GM18517 (cell line): ENCODE results near the gene RANBP10.

Experiments used
- ATAC-seq: cut with Tn5 transposase; IDR thresholded peaks from one replicate; pipeline ENCODE4 v1.9.1; 2021; ENCODE audit warnings: mild to moderate bottlenecking, moderate library complexity; ENCODE audit not compliant: unreplicated experiment

The RANBP10 gene

DNA sequence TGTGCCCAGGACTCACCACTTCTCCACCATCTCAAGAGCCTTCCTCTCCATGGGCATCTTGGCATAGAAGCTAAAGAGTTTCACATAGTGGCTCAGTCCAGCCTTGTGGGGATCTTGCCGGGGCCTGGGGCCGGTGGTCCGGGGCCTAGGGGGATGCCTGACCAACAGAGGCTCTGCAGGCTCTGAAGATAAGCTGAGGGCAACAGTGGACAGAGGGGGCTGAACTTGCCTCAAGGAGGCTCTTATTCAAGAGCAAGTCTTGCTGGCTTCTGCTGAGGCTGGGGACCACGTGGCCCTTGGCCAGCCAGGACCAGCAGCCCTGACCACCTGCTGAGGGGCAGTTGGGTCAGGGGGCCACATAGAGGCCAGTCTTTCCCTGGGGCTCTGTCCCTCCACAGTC, 22.3 kb upstream of the RANBP10 start:
- ATAC-seq: no peak

DNA sequence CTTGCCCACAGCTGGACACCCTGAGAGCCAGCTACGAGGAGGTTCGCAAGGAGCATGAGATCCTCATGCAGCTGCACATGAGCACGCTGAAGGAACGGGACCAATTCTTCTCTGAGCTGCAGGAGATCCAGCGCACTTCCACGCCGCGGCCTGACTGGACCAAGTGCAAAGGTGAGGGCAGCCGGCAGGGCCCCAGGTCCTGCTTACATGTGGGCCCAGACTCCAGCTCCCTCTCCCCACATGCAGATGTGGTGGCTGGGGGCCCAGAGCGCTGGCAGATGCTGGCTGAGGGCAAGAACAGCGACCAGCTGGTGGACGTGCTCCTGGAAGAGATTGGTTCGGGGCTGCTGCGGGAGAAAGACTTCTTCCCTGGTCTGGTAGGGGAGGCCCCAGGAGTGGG, 19.5 kb upstream of the RANBP10 start:
- no peak for ATAC-seq

DNA sequence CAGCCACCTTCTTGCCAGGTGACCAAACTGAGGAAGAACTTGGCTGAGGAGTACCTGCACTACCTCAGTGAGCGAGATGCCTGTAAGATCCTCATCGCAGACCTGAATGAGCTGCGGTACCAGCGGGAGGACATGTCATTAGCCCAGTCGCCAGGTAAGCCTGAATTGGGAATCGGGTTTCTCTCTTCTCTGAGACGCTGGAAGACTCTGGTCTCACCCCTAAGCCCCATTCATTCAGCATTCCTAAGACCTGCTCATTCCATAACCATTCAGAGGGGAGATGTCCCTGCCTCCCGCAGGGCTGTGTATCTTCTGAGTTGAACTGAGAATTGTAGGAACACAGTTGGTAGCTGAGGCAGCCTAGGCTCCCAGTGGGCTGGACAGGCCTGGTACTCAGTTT, 18.8 kb upstream of the RANBP10 start:
- ATAC-seq: no peak

DNA sequence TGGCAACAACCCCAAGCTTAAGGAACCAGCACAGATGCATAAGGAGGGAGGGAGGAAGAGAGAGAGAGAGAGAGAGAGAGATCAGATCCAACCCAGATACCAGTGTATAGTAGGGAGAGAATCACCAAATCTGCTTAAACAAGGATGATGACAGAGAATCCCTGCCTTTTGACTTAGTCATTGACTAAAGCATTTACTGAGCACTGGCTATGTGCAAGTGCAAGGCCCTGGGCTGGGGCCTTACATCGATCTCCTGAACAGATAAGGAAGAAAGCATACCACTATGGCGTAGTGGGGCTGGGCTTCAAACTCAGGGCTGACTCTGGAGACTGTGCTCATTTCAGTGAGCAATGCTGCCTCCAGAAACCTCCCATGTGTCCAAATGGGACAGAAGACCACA, 16.2 kb upstream of the RANBP10 start:
- no peak for ATAC-seq

DNA sequence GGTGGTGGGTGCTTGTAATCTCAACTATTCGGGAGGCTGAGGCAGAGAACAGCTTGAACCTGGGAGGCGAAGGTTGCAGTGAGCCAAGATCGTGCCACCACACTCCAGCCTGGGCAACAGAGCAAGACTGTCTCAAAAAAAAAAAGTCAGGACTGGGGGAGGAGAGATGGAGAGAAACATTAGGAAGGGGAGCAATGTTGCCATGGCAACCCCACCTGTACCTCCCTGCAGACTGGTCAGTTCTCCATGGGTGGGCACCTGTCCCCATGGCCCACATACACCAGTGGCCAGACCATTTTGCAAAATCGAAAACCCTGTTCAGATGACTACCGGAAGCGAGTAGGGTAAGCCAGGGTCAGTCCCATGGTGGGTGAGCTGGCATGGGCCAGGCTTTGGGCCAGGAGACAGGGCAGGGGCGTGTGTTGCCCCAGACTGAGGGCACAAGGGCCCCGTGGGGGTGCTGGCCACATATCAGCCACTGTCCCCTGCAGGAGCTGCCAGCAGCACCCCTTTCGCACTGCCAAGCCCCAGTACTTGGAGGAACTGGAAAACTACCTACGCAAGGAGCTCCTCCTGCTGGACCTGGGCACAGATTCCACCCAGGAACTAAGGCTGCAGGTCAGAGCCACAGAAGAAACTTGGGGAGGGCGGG, 14.4 kb upstream of the RANBP10 start:
- ATAC-seq: no peak

DNA sequence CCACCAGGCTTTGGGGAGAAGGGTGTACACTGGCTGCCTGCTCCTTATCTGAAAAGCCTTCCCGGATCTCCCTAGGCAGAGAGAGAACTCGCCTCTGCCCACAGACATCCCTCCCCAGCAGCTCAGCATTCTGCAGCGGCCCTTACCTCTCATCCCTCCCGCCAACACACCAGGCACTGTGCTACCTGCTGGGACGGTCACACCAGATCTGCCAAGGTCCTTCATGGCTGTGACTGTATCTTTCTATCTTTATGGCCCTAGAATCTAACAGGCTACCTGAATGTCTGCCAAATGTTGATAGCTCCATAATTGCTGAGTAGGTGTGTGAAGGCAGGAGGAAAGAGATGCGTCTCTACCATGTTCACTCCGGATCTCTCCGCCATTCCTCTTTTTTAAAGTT, 8.2 kb upstream of the RANBP10 start:
- no peak for ATAC-seq

DNA sequence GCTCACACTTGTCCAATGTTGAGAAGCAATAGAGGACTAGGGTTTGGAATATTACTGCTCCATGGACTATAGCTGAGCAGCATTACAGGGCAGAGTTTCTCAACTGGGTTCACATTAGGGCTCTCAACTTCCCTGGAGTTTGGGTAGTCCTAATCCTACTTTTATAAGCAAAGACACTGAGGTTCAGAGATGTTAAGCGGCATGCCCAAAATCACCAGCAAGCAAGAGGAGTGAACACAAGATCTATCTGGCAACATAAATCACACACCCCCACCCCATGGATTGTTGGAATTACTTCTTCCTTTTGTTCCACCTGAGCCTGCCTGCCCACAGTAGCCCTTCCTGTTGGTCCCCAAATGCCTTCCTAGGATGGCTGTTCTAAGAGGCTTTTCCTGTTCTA, 5.5 kb upstream of the RANBP10 start:
- no peak for ATAC-seq

DNA sequence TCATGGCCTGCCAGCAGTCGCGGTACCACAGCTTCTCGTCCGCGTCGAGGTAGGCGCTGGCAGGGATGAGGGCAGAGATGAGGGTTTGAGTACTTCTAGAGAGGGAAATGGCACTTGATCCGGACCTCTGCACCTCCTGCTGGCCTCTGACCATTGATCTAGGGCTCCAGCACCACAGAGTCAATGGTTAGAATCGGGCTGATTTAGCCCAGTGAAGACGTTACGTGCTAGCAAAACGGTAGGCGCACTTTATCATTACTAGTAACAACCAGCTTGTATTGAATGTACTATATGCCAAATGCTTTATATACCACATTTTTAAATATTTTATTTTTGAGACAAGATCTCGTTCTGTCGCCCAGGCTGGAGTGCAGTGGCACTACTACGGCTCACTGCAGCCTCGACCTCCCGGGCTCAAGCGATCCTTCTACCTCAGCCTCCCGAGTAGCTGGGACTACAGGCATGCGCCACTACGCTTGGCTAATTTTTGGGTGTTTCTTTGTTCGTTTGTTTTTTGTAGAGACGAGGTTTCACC, 855 bp upstream of the RANBP10 start:
- peak; percentile 4 for ATAC-seq

DNA sequence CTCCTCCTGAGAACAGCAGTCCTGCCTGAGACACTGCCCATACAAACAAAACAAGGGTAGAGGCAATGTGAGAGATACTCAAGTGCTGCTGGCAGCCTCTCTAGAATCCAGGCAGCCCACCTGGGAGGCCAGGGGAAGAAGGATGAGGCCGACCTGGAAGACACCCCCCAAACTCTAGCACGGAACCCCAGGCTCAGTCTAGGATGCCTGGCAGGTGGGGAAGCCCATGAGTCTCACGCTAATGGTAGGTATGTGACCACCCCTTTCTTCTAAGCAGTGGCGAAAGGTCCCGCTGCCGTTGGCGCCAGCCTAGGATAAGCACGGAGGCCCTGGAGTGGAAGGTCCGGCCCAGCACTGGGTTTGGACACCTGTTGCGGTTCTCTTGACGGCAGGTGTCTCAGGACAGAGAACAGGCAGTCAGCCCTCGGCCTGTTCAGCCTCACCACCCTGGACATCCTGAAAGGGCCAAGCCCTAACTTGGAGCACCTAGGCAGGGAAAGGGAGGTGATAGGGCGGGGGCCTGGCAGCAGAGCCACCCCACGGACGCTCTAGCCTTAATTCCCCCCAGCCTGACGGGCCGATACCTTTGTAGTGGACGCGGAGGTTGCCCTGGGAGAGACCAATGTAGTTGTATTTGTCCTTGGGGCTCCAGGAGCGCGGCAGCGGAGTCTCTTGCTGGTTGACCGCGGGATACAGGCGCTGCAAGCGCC, 487 bp downstream of the RANBP10 start:
- ATAC-seq: no peak

DNA sequence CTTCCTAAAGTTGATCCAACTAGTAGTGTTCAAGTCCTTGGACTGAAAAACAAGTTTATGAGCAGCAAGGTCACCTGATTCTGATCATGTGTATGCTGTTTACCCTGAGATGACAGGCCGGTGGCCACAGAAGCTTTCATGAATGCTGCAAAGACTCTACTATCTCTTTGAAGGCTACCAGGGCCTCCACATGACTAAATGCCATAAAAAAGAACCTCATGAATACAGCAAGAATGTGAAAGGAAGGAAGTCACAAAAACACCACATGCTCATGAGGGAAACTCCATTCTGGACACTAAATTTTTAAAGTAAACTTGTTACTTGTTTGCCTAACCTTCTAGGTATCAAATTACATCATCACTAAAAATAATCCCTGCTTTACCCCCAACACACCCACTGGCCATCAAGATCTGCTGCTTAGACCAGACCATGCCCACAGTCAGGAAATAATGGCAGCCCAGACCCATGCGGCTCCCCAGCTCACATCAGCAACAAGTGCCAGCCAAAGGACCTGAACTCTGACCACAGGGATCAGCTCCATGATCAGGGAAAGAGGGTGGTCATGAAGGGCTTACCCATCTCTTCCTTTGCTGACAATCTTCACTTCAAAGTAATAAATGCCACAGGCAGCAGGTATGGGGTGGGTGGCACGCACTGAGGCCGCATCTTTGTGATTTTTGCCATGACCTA, 1.4 kb downstream of the RANBP10 start:
- no peak for ATAC-seq

DNA sequence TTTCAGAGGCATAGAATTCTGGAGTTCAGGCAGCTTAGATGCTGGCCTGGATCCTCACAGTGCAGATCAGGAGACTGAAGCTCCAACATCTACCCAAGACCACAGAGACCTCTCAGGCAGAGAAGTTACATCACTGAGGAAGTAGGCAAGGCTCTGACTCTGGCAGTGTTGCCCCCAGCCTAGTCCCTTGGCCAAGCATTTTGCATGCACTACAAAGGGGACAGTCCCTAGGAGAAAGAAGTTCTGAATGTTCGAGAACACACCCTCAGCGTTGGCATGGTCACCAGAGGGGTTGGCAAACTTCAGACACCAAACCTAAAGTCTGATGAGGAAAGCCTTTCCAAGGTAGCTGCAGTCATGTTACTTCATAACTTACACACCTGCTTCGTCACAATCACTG, 2.5 kb downstream of the RANBP10 start:
- no peak for ATAC-seq

DNA sequence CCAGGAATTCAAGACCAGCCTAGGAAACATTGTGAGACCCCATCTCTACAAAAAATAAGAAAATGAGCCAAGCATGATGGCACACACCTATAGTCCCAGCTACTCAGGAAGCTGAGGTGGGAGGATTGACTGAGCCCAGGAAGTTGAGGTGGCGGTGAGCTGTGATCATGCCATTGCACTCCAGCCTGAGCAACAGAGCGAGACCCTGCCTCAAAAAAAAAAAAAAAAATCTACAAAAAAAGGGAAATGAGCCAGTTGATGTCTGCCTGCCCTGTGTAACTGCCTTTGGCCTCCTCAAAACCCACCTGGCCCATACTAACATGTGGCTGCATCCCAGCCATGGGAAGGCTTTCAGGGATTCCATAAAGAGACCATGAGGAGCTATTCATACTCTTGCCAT, 4.5 kb downstream of the RANBP10 start:
- ATAC-seq: no peak

DNA sequence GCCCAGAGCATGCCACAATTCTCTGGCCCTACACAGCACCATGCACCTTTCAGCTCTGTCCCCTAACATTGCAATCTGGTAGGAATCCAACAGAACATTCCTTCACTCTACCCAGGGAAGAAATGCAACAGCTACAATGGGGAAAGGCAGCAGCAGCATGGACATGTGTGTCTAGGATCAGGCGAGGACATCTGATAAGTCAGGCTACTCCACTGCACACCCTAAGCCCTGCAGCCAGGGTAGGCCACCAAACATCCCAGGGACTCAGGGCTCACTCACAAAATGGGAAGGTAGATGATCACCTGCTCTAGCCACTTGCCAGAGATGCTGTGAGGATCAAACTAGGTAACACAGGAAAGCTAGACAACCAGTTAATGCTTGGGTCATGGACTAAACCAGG, 5.1 kb downstream of the RANBP10 start:
- no peak for ATAC-seq

DNA sequence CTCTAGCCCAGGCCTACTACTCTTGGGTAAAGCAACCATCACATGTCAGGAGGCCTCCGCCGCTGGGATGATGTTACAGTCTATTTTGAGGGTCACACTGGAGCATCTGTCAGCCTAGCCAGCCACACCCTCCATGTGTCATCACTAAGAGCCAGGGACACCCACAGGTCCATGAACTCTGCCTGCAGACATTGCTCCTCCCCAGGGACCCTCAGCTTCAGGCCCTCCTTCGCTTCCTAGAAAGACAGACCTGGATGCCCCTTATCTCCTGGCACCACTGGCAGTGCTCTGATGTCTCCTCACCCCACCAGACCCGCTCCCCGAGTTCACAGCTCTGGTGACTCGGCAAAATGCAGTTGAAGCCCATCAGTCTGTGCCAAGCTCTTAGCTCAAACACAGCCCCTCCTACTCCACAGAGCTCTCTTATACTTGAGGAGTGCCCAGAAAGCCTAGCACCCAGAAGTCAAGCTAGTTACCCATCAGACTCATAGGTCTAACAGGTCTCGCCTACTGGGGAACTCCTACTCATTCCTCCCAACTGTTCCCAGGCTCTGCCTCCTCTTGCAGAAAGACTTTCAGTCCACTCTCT, 5.9 kb downstream of the RANBP10 start:
- ATAC-seq: no peak

DNA sequence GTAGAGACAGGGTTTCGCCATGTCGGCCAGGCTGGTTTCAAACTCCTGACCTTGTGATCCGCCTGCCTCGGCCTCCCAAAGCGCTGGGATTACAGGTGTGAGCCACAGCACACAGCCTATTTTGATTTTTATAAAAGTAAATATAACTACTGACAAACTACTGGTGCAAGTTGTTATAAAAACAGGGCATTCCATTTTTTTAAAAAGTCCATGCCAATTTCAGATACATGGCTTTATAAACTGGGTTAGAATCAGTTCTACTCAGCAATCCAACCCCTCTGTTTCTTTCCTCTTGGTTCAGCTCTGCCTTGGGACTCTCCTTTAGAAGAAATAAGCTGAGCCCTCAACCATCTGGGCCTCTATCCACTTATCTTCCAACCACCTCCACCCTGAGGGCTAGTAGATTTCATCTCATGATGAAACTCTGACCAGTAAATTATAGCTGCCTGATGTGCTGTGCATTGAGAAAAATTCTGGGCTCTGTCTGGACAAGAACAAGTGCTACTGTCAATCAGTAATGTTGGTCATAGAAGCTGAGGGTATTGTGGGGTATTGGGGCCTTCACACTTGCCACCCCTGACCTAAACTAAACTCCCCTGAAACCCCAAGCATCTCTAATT, 10.2 kb downstream of the RANBP10 start:
- ATAC-seq: no peak

DNA sequence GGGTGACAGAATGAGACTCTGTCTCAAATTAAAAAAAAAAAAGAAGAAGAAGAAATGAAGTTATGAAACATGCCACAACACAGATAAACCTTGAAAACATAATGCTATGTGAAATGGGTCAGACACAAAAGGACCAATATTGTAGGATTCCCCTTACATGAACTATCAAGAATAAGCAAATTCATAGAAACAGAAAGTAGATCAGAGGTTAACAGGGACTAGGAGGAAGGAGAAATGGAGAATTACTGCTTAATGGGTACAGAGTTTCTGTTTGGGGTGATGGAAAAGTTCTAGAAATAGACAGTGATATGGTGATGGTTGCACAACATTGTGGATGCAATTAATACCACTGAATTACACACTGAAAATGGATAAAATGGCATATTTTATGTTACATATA, 16.3 kb downstream of the RANBP10 start:
- ATAC-seq: no peak

DNA sequence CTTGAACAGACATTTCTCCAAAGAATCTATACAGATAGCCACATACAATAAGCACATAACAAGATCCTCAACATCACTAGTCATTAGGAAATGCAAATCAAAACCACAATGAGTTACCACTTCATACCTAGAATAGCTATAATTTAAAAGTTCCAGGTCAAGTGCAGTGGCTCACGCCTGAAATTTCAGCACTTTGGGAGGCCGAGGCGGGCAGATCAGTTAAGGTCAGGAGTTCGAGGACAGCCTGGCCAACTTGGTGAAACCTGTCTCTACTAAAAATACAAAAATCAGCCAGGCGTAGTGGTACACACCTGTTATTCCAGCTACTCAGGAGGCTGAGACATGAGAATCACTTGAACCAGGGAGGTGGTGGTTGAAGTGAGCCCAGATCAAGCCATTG, 19.9 kb downstream of the RANBP10 start:
- no peak for ATAC-seq

DNA sequence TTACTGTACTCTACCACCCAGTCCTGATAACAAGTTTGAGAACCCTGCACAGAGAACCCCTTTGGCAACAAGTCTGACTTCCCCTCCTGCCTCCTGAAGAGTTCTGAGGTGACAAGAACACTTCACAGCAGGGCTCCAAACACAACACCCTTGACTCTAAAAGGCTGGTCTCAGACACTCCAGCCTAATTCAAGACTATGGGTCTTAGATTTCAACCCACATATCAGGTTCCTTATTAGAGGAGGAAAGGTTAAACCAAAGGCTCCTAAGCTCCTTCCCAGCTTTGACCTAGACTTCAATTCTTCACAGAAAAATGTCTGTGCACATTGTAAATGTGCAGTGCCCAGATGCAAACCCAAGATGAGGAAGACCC, 23.0 kb downstream of the RANBP10 start:
- no peak for ATAC-seq

DNA sequence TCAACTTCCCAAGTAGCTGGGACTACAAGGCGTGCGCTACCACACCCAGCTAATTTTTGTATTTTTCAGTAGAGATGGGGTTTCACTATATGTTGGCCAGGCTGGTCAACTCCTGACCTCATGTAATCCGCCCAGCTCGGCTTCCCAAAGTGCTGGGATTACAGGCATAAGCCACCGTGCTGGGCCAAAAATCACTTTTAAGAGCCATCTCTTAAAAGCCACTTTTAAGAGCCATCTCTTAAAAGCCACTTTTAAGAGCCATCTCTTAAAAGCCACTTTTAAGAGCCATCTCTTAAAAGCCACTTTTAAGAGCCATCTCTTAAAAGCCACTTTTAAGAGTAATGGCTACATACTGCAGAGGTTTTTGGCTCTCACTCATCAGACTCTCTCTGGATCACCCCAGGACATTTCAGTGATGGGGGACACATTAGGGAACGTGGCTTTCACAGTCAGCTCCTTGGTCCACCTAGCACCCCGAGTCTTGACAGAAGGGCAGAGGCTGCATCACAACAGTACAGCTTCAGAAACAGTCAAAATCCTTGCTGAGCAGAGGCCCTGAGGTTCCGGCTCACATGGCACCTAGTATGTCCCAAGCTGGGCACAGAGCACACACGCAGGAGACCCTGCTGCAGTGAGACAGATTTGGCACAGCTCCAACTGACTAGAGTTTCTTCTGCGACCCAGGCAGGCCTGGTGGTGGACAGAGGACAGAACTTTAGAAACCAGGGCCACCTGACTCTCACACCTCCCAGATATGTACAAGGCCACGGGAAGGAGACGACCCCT, 23.6 kb downstream of the RANBP10 start:
- no peak for ATAC-seq

DNA sequence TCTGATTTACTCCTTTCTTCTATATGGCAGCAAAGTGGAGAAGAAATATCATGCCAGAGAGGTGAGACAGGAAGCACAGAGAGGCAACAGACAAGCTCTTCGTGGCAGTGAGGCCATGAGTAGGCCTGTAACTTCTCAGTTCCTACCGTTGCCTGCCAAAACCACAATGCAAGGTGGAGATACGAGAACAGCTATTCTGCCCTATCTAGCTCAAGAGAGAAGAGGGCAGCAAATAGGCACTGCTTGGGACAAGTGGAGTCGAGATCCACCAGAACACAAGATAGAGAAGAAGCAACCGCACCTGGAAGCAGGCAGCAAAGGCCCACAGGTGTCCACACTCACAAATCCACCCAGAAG, 24.8 kb downstream of the RANBP10 start:
- ATAC-seq: no peak
